T47D (cell line): ENCODE results near the gene FFAR3.

Experiments
- DNase-seq, 2 experiments: peaks; one replicate each; pipeline versions ENCODE4 v3.0.0 to v3.0.0-alpha.2; 2011 to 2012; ENCODE audit warnings: low read depth in 1 of 2, low spot score in 1 of 2
- JUND ChIP-seq: IDR thresholded peaks from 2 replicates; pipeline ENCODE4 v1.6.1; 2012; ENCODE audit warnings: low read depth
- in situ Hi-C: cut with HindIII; loops from 2 replicates; pipeline ENCODE4 v1.10.0; 2016; ENCODE audit warnings: low sequenced_read_pairs, low pct_unique_long_range_greater_than_20kb

Gene FFAR3, protein sequence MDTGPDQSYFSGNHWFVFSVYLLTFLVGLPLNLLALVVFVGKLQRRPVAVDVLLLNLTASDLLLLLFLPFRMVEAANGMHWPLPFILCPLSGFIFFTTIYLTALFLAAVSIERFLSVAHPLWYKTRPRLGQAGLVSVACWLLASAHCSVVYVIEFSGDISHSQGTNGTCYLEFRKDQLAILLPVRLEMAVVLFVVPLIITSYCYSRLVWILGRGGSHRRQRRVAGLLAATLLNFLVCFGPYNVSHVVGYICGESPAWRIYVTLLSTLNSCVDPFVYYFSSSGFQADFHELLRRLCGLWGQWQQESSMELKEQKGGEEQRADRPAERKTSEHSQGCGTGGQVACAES

DNA sequence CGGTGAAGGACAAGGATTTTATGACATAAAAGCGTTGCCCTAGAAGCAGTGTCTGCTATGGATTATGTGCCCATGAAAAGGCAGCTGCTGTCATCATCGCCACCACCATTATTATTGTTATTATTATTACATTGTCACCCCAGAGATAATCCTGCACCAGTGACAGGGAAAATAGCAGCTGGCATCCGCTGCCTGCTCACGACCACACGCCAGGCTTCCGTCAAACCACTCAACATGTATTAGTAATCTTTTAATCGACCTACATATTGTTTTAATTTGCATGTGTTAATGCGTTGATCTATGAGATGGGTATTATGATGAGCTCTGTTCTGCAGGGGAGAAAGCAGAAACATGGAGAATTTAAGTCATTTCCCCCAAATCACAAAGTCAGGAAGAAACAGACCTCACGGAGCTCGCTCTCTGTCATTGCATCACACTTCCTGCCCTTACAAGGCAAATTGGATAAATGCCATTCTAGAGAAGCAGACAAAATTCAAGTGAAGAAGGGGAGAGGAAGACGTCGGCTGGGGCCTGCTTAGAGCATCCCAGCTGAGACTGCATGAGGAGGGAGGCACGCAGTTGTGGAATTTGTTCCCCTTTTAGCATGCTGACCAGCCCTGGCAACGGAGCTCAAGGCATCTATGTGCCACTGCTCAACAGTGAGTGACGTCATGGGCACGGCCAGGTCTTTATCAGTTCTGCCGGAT is at the start of gene FFAR3:
FFAR3 (plus strand) TSS at position 594 of the 707 bp plus-strand sequence. CDS start 431 bp downstream, outside the sequence.
- in situ Hi-C loops, result no loop called here
- DNase-seq, result no peak
- TF ChIP-seq JUND, result no peak

DNA sequence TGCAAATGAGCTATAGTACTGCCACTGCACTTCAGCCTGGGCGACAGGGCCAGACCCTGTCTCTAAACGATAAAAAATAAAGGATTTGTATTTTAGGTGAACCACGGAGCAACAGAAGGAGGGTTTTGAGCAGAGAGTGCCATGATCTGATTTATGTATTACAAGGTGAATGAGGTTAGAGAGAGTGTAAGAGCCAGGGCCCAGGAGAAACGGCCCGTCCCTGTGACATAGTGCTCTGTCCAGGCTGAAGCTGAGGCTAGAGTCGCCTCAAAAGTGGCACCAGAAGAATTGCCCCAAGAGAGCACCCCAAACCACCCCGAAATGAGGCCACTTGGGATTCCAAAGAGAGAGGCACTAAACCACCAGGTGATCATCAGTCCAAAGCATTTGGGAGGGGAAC is 49.4 kb upstream of the FFAR3 start:
- TF ChIP-seq JUND, result no peak
- DNase-seq, result no peak
- in situ Hi-C loops, result no loop called here

DNA sequence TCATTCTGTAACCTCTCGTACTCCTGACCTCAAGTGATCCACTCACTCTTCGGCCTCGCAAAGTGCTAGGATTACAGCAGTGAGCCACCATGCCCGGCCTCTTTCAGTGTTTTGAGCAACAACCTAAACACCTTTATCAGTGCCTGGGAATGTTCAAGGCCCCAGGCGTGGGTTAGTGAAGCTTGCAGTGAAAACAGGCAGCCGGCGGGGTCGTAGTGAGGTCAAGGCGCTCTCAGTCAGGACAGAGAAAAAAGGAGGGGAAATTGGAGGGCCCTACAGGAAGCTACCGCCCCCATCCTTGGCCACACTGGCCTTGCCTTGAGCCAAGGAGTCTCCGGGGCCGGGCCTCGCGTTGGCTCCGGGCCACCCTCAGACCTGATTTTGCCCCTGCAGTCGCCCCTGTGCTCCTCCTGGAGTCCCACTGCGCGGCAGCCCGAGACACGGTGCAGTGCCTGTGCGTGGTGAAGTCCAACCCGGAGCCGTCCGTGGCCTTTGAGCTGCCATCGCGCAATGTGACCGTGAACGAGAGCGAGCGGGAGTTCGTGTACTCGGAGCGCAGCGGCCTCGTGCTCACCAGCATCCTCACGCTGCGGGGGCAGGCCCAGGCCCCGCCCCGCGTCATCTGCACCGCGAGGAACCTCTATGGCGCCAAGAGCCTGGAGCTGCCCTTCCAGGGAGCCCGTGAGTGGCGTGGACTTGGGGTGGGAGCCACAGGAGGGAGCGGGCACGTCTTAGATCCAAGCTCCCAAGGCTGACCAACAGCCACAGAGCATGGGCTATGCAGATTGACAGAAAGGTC is 48.6 kb upstream of the FFAR3 start:
- in situ Hi-C loops, result no loop called here
- DNase-seq, result peak in 1 of 2 experiments; percentile 78
- no peak for TF ChIP-seq JUND

DNA sequence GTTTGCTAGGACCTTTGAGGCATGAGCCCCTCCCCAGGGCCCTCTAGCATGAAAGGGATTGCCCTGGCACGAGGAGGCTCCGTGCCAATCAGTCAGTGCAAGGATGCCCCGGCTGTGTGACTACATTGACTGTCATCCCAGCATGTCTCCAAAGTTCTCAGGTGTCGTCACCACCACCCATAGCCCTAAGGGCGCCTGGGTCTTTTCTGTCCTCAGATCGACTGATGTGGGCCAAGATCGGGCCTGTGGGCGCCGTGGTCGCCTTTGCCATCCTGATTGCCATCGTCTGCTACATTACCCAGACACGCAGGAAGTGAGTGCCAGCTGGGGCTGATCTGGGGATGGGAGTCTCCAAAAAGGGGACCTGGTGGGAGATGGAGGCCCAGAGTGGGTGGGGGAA is 47.9 kb upstream of the FFAR3 start:
- TF ChIP-seq JUND, result no peak
- in situ Hi-C loops, result no loop called here
- DNase-seq, result no peak

DNA sequence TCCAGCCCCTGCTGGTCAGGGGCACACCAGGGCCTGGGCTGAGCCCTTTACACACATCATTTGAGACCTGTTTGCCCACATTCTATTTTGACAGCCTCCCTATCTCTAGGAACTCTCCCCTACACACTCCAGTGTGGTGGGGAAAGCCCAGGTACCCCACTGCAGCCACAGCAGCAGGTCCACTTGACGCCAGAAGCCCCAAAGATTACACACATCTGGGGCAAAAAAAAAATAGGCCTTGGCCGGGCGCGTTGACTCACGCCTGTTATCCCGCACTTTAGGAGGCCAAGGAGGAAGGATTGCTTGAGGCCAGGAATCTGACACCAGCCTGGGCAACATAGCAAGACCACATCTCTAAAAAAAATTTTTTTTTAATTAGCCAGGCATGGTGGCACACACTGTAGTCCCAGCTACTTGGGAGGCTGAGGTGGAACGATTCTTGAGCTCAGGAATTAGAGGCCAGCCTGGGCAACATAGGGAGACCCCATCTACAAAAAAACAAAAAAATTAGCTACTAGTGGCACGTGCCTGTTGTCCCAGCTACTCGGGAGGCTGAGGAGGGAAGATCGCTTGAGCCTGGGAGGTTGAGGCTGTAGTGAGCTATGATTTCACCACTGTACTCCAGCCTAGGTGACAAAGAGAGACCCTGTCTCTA is 47.3 kb upstream of the FFAR3 start:
- in situ Hi-C loops, result no loop called here
- DNase-seq, result no peak
- TF ChIP-seq JUND, result no peak

DNA sequence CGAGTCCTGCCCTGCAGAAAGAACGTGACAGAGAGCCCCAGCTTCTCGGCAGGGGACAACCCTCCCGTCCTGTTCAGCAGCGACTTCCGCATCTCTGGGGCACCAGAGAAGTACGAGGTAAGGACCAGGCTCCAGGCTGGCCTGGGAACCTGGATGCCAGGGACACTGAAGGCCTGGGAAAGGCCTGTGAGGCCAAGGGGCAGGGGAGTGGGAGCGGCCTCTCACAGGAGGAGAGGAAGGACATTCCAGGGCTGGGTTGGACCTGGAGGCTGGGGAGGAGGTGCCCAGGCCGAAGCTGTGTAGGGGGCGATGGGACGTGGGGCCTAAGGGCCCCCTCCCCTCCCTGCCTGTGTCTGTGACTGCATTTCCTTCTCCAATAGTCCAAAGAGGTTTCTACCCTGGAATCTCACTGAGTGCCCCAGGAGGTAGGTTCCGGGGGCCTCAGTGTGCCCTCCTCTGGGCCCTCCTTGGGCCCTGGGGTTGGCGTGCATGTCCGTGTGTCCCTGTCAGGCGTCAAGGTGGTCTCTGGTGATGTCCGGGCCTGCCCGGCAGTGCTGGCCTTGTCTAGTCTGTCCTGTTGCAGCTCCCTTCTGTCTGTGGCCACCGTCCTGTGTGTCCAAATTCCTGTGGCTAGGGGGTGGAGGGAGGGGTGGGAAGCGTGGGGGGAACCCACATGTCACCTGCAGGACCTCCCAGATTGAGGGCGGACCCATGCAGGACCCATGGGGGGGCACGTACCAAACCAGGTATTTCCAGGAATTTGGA is 46.2 kb upstream of the FFAR3 start:
- in situ Hi-C loops, result no loop called here
- TF ChIP-seq JUND, result no peak

DNA sequence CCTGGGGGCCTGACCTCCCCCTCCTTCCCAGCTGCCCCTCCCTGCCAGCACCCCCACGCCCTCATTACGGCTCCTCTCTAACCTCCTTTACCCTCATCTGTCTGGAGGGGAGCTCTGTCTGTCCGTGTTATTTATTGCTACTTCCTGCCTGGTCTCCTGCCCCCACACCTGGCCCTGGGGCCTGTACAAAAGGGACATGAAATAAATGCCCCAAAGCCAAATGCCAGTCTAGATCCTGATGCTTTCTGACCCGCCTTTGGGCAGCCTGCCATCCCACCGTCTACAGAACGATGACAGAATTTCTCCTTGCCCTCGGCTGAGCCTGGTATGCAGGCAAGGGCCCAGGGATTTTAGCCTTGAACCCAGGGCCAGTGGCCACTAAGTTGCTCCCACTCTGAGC is 44.7 kb upstream of the FFAR3 start:
- in situ Hi-C loops, result no loop called here
- TF ChIP-seq JUND, result no peak
- peak in 1 of 2 experiments; percentile 82 for DNase-seq

More for the DNA sequence above, 46.2 kb upstream of the FFAR3 start:
- DNase-seq, result peak in 1 of 2 experiments; percentile 48

DNA sequence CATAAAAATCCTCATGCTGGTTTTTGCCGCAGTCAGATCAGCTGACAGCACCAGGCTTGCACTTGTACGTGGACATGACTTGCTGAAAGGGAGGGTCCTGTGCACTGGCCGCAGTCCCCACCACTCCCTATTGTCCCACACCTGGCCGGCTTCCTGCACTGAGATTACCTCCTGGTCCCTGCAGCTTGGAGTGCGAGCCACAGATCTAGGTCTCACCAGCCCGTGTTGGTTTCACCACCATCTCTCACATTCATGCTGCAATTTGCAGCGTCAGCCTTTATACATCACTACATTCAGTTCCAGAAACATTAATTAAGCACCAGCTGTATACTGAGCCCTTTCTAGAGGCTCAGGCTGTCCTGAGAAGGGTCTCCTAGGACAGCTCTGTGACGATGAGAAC is 44.2 kb upstream of the FFAR3 start:
- in situ Hi-C loops, result no loop called here
- TF ChIP-seq JUND, result no peak
- DNase-seq, result no peak

DNA sequence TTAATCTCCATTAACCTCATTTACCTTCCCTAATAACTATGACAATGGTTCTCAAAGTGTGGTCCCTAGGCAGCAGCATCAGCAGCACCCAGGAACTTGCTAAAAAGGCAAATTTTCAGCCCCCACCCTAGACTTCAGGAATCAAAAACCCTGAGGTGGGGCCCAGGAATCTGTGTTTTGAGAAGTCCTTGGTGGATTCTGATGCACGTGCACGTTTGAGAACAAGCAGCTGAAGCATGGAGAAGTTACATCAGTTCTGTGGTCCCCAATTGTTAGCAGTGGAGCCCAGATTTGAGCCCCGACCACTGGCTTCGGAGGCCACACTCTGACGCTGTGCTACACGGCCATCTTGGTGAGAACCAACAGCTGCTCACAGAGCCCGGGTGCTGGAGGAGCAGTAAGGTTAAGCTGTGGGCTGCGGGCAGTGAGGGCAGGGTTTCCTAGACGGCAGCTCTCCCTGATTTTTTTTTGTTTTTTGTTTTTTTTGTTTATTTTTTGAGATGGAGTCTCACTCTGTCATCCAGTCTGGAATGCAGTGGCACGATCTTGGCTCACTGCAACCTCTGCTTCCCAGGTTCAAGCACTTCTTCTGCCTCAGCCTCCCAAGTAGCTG is 43.3 kb upstream of the FFAR3 start:
- DNase-seq, result no peak
- in situ Hi-C loops, result no loop called here
- TF ChIP-seq JUND, result no peak

DNA sequence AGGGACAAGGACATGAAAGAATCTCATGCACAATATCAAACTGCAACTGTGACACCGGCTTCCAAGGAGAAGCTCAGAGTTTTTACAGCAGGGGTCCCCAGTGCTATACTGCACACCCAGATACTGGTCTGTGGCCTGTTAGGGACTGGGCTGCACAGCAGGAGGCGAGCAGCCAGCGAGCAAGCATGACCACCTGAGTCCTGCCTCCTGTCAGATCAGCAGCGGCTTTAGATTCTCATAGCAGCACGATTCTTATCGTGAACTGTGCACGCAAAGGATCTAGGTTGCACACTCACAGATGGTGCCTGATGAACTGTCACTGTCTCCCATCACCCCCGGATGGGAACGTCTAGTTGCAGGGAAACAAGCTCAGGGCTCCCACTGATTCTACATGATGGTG is 42.4 kb upstream of the FFAR3 start:
- in situ Hi-C loops, result no loop called here
- no peak for TF ChIP-seq JUND
- no peak for DNase-seq

DNA sequence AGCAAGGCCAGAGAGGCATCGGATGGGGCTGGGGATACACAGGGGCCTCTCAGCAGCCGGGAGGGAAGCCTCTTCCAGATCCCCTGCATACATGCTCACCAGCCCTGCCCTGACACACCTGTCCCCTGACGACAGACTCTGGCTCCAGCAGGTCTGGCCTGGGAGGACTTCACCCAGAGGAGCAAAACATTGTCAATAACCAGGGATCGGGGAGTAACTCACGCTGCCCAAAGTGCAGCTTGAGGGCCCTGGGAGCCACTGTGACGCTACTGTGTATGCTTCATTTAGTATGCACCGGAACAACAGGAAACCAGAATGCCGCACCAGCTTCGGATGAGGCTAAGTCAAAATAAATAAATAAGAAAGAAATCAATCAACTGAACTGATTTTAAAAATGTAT is 41.7 kb upstream of the FFAR3 start:
- DNase-seq, result no peak
- no peak for TF ChIP-seq JUND

More for the DNA sequence above, 41.7 kb upstream of the FFAR3 start:
- in situ Hi-C loops, result no loop called here
